ENCODE results near the gene UCP2.

UCP2 gene

DNA sequence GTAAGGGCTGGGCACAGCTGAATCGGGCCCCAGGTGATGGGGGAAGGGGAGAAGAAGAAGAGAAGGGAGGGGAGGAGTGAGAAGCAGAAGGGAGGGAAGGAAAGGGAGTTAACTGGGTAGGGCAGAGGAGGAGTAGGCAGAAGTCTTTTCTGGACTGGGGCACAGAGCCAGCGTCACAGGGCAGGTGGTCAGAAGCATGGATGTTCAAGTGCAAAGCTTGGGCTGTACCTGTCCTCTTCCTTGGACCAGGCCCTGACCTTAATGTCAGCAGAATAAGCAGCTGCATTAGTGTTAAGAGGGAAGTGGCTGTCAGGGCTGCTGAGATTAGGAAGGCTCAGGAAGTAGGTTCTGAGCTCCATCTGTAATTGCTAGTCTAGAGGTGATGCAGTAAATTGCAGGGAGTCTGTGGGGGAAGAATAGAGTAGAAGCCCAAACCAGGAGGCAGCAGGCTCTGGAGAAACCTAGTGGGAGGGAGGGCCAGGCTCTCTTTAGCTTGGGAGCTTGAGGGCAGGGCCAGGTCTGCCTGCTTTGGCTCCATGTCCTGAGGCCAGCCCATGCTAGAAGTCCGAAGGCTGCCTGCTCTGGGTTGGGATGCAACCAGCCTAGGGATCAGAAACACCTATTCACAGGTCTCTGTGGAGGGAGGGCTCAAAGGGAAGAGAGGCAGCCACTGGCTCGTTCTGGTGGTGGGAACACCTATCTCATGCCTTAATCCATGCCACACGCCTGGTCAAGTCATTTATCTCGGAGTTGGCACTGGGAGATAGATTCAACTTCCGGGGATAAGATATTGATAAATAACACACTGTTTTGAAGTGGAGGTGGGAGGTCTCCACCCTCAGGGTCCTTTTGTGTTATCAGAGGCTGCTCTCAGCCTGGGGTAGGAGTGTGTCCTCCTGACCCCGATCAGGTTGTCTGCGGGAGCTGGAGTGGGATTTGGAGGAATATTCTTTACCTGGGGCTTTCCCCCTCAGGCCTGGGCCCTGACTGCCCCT, 28.0 kb upstream of the UCP2 start:
- no peak overlapping the region for H3K27ac ChIP-seq
- no peak for TF ChIP-seq CTCF (conservative IDR thresholded peaks at IDR 0.05; ENCODE audit: low read depth)
- DNase-seq (ENCODE audit: low spot score), result no peak
- ChIA-PET POLR2A (ENCODE audit: low non-redundant PET) (no interaction called here), CTCF (interaction anchor here (0.6 to 0.7 kb wide), 2 partner anchors 11 to 242 kb away, joined by 3 to 4 read pairs; no protein-coding TSS in a partner anchor)

- no peak overlapping the region for H3K27ac ChIP-seq
- DNase-seq (ENCODE audit: low spot score), result no peak
- CTCF ChIA-PET, result no interaction called here
- POLR2A ChIA-PET (ENCODE audit: low non-redundant PET), result no interaction called here
- no peak for TF ChIP-seq CTCF (conservative IDR thresholded peaks at IDR 0.05; ENCODE audit: low read depth)
Measured at GRCh38 chr11:74009675-74010305, 27.1 kb upstream of the UCP2 start.

DNA sequence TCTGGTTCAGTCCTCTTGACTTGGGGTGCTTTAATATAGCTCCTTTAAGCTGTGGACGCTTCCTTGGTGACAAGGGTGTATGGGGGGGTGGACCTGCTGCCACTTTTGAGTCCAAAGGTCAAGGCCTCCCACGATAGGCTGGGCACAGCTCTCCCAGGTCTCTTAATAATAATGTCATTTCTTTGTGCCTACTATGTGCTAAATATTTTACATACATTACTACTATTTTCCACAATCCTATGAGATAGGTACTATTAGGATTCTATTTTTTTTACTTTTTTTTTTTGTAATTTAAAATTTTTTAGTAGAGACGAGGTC, 26.5 kb upstream of the UCP2 start:
- no peak overlapping the region for H3K27ac ChIP-seq
- TF ChIP-seq CTCF (conservative IDR thresholded peaks at IDR 0.05; ENCODE audit: low read depth), result no peak
- ChIA-PET CTCF (no interaction called here), POLR2A (ENCODE audit: low non-redundant PET) (no interaction called here)
- DNase-seq (ENCODE audit: low spot score), result no peak

DNA sequence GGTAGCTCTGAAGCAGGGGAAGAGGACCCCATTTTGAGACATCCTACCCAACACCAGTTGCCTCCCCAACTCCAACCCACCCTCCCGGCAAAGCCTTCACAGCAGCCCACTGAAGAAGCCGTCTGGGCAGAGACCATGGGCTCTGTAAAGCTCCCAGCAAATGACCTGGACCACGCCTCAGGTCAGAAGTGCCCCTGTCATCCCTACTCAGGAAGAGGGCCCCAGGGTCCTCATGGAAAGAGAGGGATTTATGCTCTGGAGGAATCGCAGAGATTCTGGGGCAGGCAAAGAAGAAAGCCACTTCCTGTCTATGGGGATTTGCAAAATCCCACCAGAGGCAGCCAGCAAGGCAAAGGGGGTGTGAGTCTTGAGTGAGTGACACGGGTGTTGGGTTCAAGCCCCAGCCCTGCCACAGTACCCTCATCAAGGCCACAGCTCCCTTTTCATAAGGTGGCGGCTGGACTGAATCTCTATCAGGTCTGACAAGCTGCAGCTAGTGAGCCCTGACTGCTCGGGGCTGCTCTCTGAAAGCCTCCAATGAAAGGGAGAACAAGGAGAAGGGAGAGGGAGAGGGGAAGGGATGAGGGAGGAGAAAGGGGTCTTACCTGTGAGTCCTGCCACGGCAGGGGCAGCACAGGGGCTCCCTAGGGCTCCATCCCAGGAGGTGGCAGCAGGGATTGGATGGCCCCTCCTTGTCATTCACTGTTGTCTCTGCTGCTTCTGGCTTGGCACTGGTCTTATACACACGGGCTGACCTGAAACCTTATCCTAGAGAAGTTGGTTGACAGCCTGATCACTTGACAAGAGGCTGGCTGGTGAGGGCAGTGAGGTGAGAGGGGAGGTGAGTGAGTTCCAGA, 26.0 kb upstream of the UCP2 start, which contains the start of gene UCP3:
Gene UCP3, minus strand, starts transcription at position 713 of the 857 bp plus-strand sequence. CDS start 2,043 bp downstream, outside the sequence.
- no peak for TF ChIP-seq CTCF (conservative IDR thresholded peaks at IDR 0.05; ENCODE audit: low read depth)
- H3K27ac ChIP-seq, result no peak within 1 kb of the TSS
- no peak for DNase-seq (ENCODE audit: low spot score)
- CTCF ChIA-PET, result no interaction called here
- POLR2A ChIA-PET (ENCODE audit: low non-redundant PET), result no interaction called here

GRCh38 chr11:74007691-74008372, 25.2 kb upstream of the UCP2 start:
- no peak for DNase-seq (ENCODE audit: low spot score)
- no peak for TF ChIP-seq CTCF (conservative IDR thresholded peaks at IDR 0.05; ENCODE audit: low read depth)
- POLR2A ChIA-PET (ENCODE audit: low non-redundant PET), result no interaction called here
- CTCF ChIA-PET, result interaction anchor here (0.5 to 0.6 kb wide), 2 partner anchors 9 to 29 kb away, joined by 3 to 6 read pairs; no protein-coding TSS in a partner anchor
- H3K27ac ChIP-seq, result no peak overlapping the region
